Measurements from ENCODE around the gene TIFAB. TPM values are rescaled to one million over a fixed set of nuclear protein-coding genes. Genes with fewer than 3 reads are reported as not detected.
A peak's percentile ranks its signal among the peaks of the same experiment; 100 is the strongest.
"Not testable (repeated sequence)": the region's sequence is repeated elsewhere in the genome, so short reads cannot be mapped to it uniquely, and the experiment has no call there.

Gene TIFAB
- polyA plus RNA-seq (ENCODE audit: insufficient read length): 0.35 TPM

GRCh38 chr5:135452321-135453030 lies at the start of gene TIFAB:
TSS of gene TIFAB (minus strand) at chr5:135452351. CDS start at chr5:135449939, 2,412 bp downstream.
- no peak for DNase-seq

- no peak for DNase-seq
Measured at GRCh38 chr5:135498637-135498995, 46.5 kb upstream of the TIFAB start.

GRCh38 chr5:135497971-135498636 lies 46.0 kb upstream of the TIFAB start:
- DNase-seq: no peak

- not testable (repeated sequence) for DNase-seq
Measured at GRCh38 chr5:135495531-135495930, 43.4 kb upstream of the TIFAB start.

- DNase-seq: no peak
Measured at GRCh38 chr5:135494196-135494595, 42.0 kb upstream of the TIFAB start.

GRCh38 chr5:135493406-135494180 lies 41.4 kb upstream of the TIFAB start:
- DNase-seq: no peak

- no peak for DNase-seq
Measured at GRCh38 chr5:135492319-135492626, 40.1 kb upstream of the TIFAB start.

GRCh38 chr5:135491552-135492318 lies 39.6 kb upstream of the TIFAB start:
- DNase-seq: no peak

GRCh38 chr5:135491038-135491551 lies 38.9 kb upstream of the TIFAB start:
- no peak for DNase-seq

- DNase-seq: no peak
Measured at GRCh38 chr5:135490245-135491037, 38.3 kb upstream of the TIFAB start.

GRCh38 chr5:135489466-135490244 lies 37.5 kb upstream of the TIFAB start:
- no peak for DNase-seq

- peak; percentile 23 for DNase-seq
Measured at GRCh38 chr5:135488727-135489465, 36.7 kb upstream of the TIFAB start.

- DNase-seq: no peak
Measured at GRCh38 chr5:135487839-135488514, 35.8 kb upstream of the TIFAB start.

GRCh38 chr5:135487037-135487395 lies 34.9 kb upstream of the TIFAB start:
- DNase-seq: no peak

- DNase-seq: no peak
Measured at GRCh38 chr5:135486131-135487036, 34.2 kb upstream of the TIFAB start.

- no peak for DNase-seq
Measured at GRCh38 chr5:135484674-135485086, 32.5 kb upstream of the TIFAB start.

- no peak for DNase-seq
Measured at GRCh38 chr5:135483254-135483653, 31.1 kb upstream of the TIFAB start.

GRCh38 chr5:135482381-135482933 lies 30.3 kb upstream of the TIFAB start:
- no peak for DNase-seq

Measured in hindlimb muscle (tissue), 1 donor.